Urinary bladder (tissue), 4 donors: ENCODE results near the gene FAM193B. TPM values are rescaled to one million over a fixed set of nuclear protein-coding genes. Genes with fewer than 3 reads are reported as not detected.
"Not testable (repeated sequence)": the region's sequence is repeated elsewhere in the genome, so short reads cannot be mapped to it uniquely, and the experiment has no call there.

ENCODE experiments used
- DNase-seq: peaks from one replicate; pipeline ENCODE4 v3.0.0-alpha.2; 2015; ENCODE audit errors: extremely low spot score
- H3K27ac ChIP-seq: one replicate; pipeline ENCODE4 v1.5.1; 2013; ENCODE audit warnings: low read depth, mild to moderate bottlenecking, moderate library complexity
- H3K36me3 ChIP-seq: one replicate; pipeline ENCODE4 v1.6.1; 2013; ENCODE audit warnings: mild to moderate bottlenecking, moderate library complexity; ENCODE audit not compliant: insufficient read depth
- H3K4me1 ChIP-seq: one replicate; pipeline ENCODE4 v1.6.1; 2013; ENCODE audit warnings: mild to moderate bottlenecking, moderate library complexity; ENCODE audit not compliant: insufficient read depth
- H3K4me3 ChIP-seq: one replicate; pipeline ENCODE4 v1.5.1; 2013; ENCODE audit warnings: low read depth, low read length
- WGBS: extraction: QIAGEN DNeasy Blood & Tissue Kit; methylation state at CpG from one replicate; pipeline ENCODE4 v1.1.7; 2013; 5-methylcytosine and 5-hydroxymethylcytosine counted together
- polyA plus RNA-seq: library from polyadenylated mRNA; stranded (reverse); fragments of 200-250 nt; gene quantifications from one replicate; pipeline ENCODE4 v1.2.3, GENCODE V29; 2013
- total RNA-seq: library from RNA; depleted of rRNA; stranded (reverse); fragments of >200 nt; gene quantifications from one replicate; pipeline ENCODE4 v1.2.3, GENCODE V29; 2014
- donor health status: healthy with polysubstance abuse.
- donor health status: healthy.

FAM193B gene
- total and polyA plus RNA-seq, 2 donors, result 22.8 to 66.7 TPM

GRCh38 chr5:177539411-177539810 lies 15.0 kb downstream of the FAM193B start:
- Histone ChIP-seq H3K27ac (no peak overlapping the region), H3K4me1 (no peaks in the 10 kb centered on the region)
- 94% methylated on average over 2 of the region's 2 CpGs for WGBS

GRCh38 chr5:177538876-177539275 lies 15.5 kb downstream of the FAM193B start:
- H3K27ac ChIP-seq, result no peak overlapping the region
- peaks cover 2% of the 10 kb centered on the region for H3K36me3 ChIP-seq
- H3K4me1 ChIP-seq, result no peaks in the 10 kb centered on the region
- 91% methylated on average over 10 of the region's 10 CpGs for WGBS
- H3K4me3 ChIP-seq, result no peak overlapping the region
- DNase-seq, result no peak

More at GRCh38 chr5:177539411-177539810, 15.0 kb downstream of the FAM193B start:
- DNase-seq, result no peak
- Histone ChIP-seq H3K4me3 (no peak overlapping the region), H3K36me3 (peaks cover 2% of the 10 kb centered on the region)

- H3K27ac ChIP-seq, result no peak overlapping the region
- no peak overlapping the region for H3K4me3 ChIP-seq
- H3K4me1 ChIP-seq, result no peaks in the 10 kb centered on the region
- DNase-seq, result no peak
- 30% methylated on average over 15 of the region's 15 CpGs for WGBS
- peaks cover 2% of the 10 kb centered on the region for H3K36me3 ChIP-seq
Measured at GRCh38 chr5:177537389-177538361, 16.7 kb downstream of the FAM193B start.

GRCh38 chr5:177536386-177536785 lies 18.0 kb downstream of the FAM193B start:
- no peak for DNase-seq
- Histone ChIP-seq H3K36me3 (peaks cover 2% of the 10 kb centered on the region), H3K27ac (no peak overlapping the region), H3K4me3 (no peak overlapping the region), H3K4me1 (no peaks in the 10 kb centered on the region)
- WGBS, result 91% methylated on average over 10 of the region's 10 CpGs

- Histone ChIP-seq H3K4me1 (no peaks in the 10 kb centered on the region), H3K4me3 (no peak overlapping the region), H3K27ac (no peak overlapping the region), H3K36me3 (peaks cover 2% of the 10 kb centered on the region)
- WGBS, result 94% methylated on average over 7 of the region's 7 CpGs
- no peak for DNase-seq
Measured at GRCh38 chr5:177535125-177535524, 19.2 kb downstream of the FAM193B start.

- DNase-seq, result not testable (repeated sequence)
Measured at GRCh38 chr5:177534433-177534832, 19.9 kb downstream of the FAM193B start.

GRCh38 chr5:177531209-177531940 lies 23.0 kb downstream of the FAM193B start:
- no peak overlapping the region for H3K27ac ChIP-seq
- H3K4me3 ChIP-seq, result no peak overlapping the region
- no peak for DNase-seq
- H3K36me3 ChIP-seq, result no peaks in the 10 kb centered on the region
- no peaks in the 10 kb centered on the region for H3K4me1 ChIP-seq
- 90% methylated on average over 27 of the region's 27 CpGs for WGBS

More at GRCh38 chr5:177534433-177534832, 19.9 kb downstream of the FAM193B start:
- H3K36me3 ChIP-seq, H3K27ac ChIP-seq, H3K4me3 ChIP-seq, H3K4me1 ChIP-seq: not testable (repeated sequence)
- 98% methylated on average over 7 of the region's 7 CpGs for WGBS

- no peaks in the 10 kb centered on the region for H3K4me1 ChIP-seq
- H3K27ac ChIP-seq, result no peak overlapping the region
- no peak overlapping the region for H3K4me3 ChIP-seq
- no peaks in the 10 kb centered on the region for H3K36me3 ChIP-seq
- WGBS, result 75% methylated on average over 3 of the region's 3 CpGs
- no peak for DNase-seq
Measured at GRCh38 chr5:177530638-177531037, 23.7 kb downstream of the FAM193B start.

- no peak for DNase-seq
- Histone ChIP-seq H3K27ac (no peak overlapping the region), H3K4me1 (no peaks in the 10 kb centered on the region), H3K4me3 (no peak overlapping the region), H3K36me3 (no peaks in the 10 kb centered on the region)
- WGBS, result 85% methylated on average over 12 of the region's 12 CpGs
Measured at GRCh38 chr5:177529247-177530203, 24.8 kb downstream of the FAM193B start.

GRCh38 chr5:177528631-177529030 lies 25.7 kb downstream of the FAM193B start:
- Histone ChIP-seq H3K27ac (no peak overlapping the region), H3K4me1 (no peaks in the 10 kb centered on the region), H3K36me3 (no peaks in the 10 kb centered on the region), H3K4me3 (no peak overlapping the region)
- DNase-seq, result no peak
- 91% methylated on average over 10 of the region's 10 CpGs for WGBS

- no peak overlapping the region for H3K4me3 ChIP-seq
- no peak overlapping the region for H3K27ac ChIP-seq
- 88% methylated on average over 8 of the region's 8 CpGs for WGBS
- no peak for DNase-seq
- H3K4me1 ChIP-seq, result no peaks in the 10 kb centered on the region
- no peaks in the 10 kb centered on the region for H3K36me3 ChIP-seq
Measured at GRCh38 chr5:177527595-177527994, 26.8 kb downstream of the FAM193B start.

- no peak for DNase-seq
- no peak overlapping the region for H3K27ac ChIP-seq
- WGBS, result 88% methylated on average over 6 of the region's 6 CpGs
- no peaks in the 10 kb centered on the region for H3K4me1 ChIP-seq
- H3K36me3 ChIP-seq, result no peaks in the 10 kb centered on the region
- H3K4me3 ChIP-seq, result no peak overlapping the region
Measured at GRCh38 chr5:177526791-177527190, 27.6 kb downstream of the FAM193B start.

GRCh38 chr5:177526191-177526590 lies 28.2 kb downstream of the FAM193B start:
- Histone ChIP-seq H3K4me1 (no peaks in the 10 kb centered on the region), H3K36me3 (no peaks in the 10 kb centered on the region), H3K27ac (no peak overlapping the region), H3K4me3 (no peak overlapping the region)
- DNase-seq, result no peak
- WGBS, result 94% methylated on average over 4 of the region's 4 CpGs
